ENCODE measurements around the gene NDUFA13.

Gene NDUFA13

GRCh38 chr19:19502281-19502680 lies 13.7 kb upstream of the NDUFA13 start:
- no peak for DNase-seq (ENCODE audit: extremely low spot score)
- ChIA-PET POLR2A (no interaction called here), CTCF (interaction anchor here (1.5 kb wide), 1 partner anchor 51 kb away, joined by 3 read pairs; no protein-coding TSS in a partner anchor)
- no peak for TF ChIP-seq CTCF (IDR thresholded peaks at IDR 0.05; ENCODE audit: control extremely low read depth, extremely low read depth, low read depth, missing control alignments)

GRCh38 chr19:19502808-19503602 lies 13.0 kb upstream of the NDUFA13 start:
- no peak for TF ChIP-seq CTCF (IDR thresholded peaks at IDR 0.05; ENCODE audit: control extremely low read depth, extremely low read depth, low read depth, missing control alignments)
- DNase-seq (ENCODE audit: extremely low spot score), result no peak
- ChIA-PET CTCF (interaction anchor here (1.5 kb wide), 1 partner anchor 50 kb away, joined by 3 read pairs; no protein-coding TSS in a partner anchor), POLR2A (no interaction called here)

- TF ChIP-seq CTCF (IDR thresholded peaks at IDR 0.05; ENCODE audit: control extremely low read depth, extremely low read depth, low read depth, missing control alignments), result no peak
- no peak for DNase-seq (ENCODE audit: extremely low spot score)
- ChIA-PET CTCF (interaction anchor here (1.3 to 1.5 kb wide), 2 partner anchors 12 to 15 kb away, joined by 3 to 7 read pairs; no protein-coding TSS in a partner anchor), POLR2A (no interaction called here)
Measured at GRCh38 chr19:19504754-19505668, 11.0 kb upstream of the NDUFA13 start.

- CTCF ChIA-PET, result interaction anchor here (1.5 kb wide), 1 partner anchor 16 kb away, joined by 7 read pairs; no protein-coding TSS in a partner anchor
- DNase-seq (ENCODE audit: extremely low spot score), result no peak
- no peak for TF ChIP-seq CTCF (IDR thresholded peaks at IDR 0.05; ENCODE audit: control extremely low read depth, extremely low read depth, low read depth, missing control alignments)
- POLR2A ChIA-PET, result no interaction called here
Measured at GRCh38 chr19:19505669-19506326, 10.2 kb upstream of the NDUFA13 start.

- TF ChIP-seq CTCF (IDR thresholded peaks at IDR 0.05; ENCODE audit: control extremely low read depth, extremely low read depth, low read depth, missing control alignments), result no peak
- ChIA-PET CTCF (interaction anchor here (1.0 kb wide), 1 partner anchor 48 kb away, joined by 3 read pairs; no protein-coding TSS in a partner anchor), POLR2A (no interaction called here)
- DNase-seq (ENCODE audit: extremely low spot score), result no peak
Measured at GRCh38 chr19:19506592-19506991, 9.4 kb upstream of the NDUFA13 start.

- TF ChIP-seq CTCF (IDR thresholded peaks at IDR 0.05; ENCODE audit: control extremely low read depth, extremely low read depth, low read depth, missing control alignments), result no peak
- DNase-seq (ENCODE audit: extremely low spot score), result no peak
- POLR2A ChIA-PET, result interaction anchor here (0.7 kb wide), 1 partner anchor 74 kb away, joined by 3 read pairs; no protein-coding TSS in a partner anchor
- CTCF ChIA-PET, result interaction anchor here (0.7 to 1.0 kb wide), 2 partner anchors 17 to 47 kb away, joined by 3 read pairs; no protein-coding TSS in a partner anchor
Measured at GRCh38 chr19:19507354-19507753, 8.7 kb upstream of the NDUFA13 start.
